Measurements from ENCODE around the gene MEGF9. TPM values are rescaled to one million over a fixed set of nuclear protein-coding genes. Genes with fewer than 3 reads are reported as not detected.

The MEGF9 gene
- total and polyA plus RNA-seq, 2 of the 13 experiments (the other 11 are each of a cell fraction or from before 2014, with no cell fraction given), result 3.1 to 3.3 TPM

- peak overlapping the region; percentile 79 to 89 (median 85); a peak in 5 of 6 replicates for H3K4me3 ChIP-seq (replicated peaks in 1 of 3; ENCODE audit: insufficient read depth in 1 of 3, low read depth in 2 of 3, low read length in 3 of 3)
- peaks cover 73% of the 10 kb centered on the region for H3K4me1 ChIP-seq (ENCODE audit: insufficient read depth, low read length)
- BruUV-seq (replicated peaks), result TSS peak; percentile 50
- in situ Hi-C loops (cut with HindIII; ENCODE audit: extremely low pct_ligation_motif_present, low pct_unique_long_range_greater_than_20kb), result loop anchor here (5.0 kb wide), 1 partner anchor 75 kb away; no protein-coding TSS in a partner anchor
- TF ChIP-seq CREM (IDR thresholded peaks at IDR 0.05), result no peak
- no peak for TF ChIP-seq CREM (CRISPR knock-in tag; IDR thresholded peaks at IDR 0.05)
- no peak for TF ChIP-seq ATF3 (CRISPR knock-in tag; IDR thresholded peaks at IDR 0.05)
- TF ChIP-seq MXD4 (CRISPR knock-in tag; IDR thresholded peaks at IDR 0.05), result no peak
- TF ChIP-seq EHMT2 (IDR thresholded peaks at IDR 0.05; ENCODE audit: borderline replicate concordance, low read depth, low read length), result peak; percentile 74; the same call in 1 of the 2 replicates
- TF ChIP-seq SOX6 (IDR thresholded peaks at IDR 0.05), result no peak
- TF ChIP-seq SOX6 (CRISPR knock-in tag; IDR thresholded peaks at IDR 0.05), result 0 out of 2 replicates have a peak, but pooled peaks have one; percentile 7
- TF ChIP-seq CREB1 (IDR thresholded peaks at IDR 0.05), result no peak
- TF ChIP-seq CREB1 (CRISPR knock-in tag; IDR thresholded peaks at IDR 0.05), result 0 out of 2 replicates have a peak, but pooled peaks have one; percentile 20
- TF ChIP-seq ZGPAT (CRISPR knock-in tag; IDR thresholded peaks at IDR 0.05), result 0 out of 2 replicates have a peak, but pooled peaks have one; percentile 2
- H3K9me3 ChIP-seq (ENCODE audit: low read length), result no peaks in the 10 kb centered on the region
- H3K36me3 ChIP-seq (replicated peaks in 1 of 2; ENCODE audit: control insufficient read depth in 1 of 2, insufficient read depth in 2 of 2, low read length in 2 of 2), result no peaks in the 10 kb centered on the region
- peak overlapping the region; percentile 64 for H3K27ac ChIP-seq (ENCODE audit: extremely low read length, insufficient read depth, low read length)
- DNase-seq (ENCODE audit: low spot score), result no peak
- no peak for ATAC-seq
- WGBS (ENCODE audit: low lambda C conversion rate), result 10% methylated on average over 4 of the region's 4 CpGs
- H3K9ac ChIP-seq (ENCODE audit: insufficient read depth, low read depth, low read length), result peak overlapping the region; percentile 72; the same call in 1 of the 2 replicates
- peak; percentile 53 for FAIRE-seq
- no peaks in the 10 kb centered on the region for H4K20me1 ChIP-seq (ENCODE audit: insufficient read depth, low read length)
- H2AFZ ChIP-seq (ENCODE audit: low read length), result peak overlapping the region; percentile 44
- peak overlapping the region; percentile 95 for H3K4me2 ChIP-seq (ENCODE audit: low read depth, low read length)
- no peaks in the 10 kb centered on the region for H3K27me3 ChIP-seq (ENCODE audit: control insufficient read depth in 1 of 2, insufficient read depth in 2 of 2, low read length in 2 of 2)
- intact Hi-C loops (cut with micrococcal nuclease; ENCODE audit: unreplicated experiment), result no loop called here
- ChIA-PET POLR2A (interaction anchor here (0.7 to 4.3 kb wide), 5 partner anchors 8 to 141 kb away, joined by 3 to 37 read pairs (median 4); partner anchors contain the start of gene FBXW2), CTCF (ENCODE audit: low intra/inter-chr PET ratio, low total read pairs) (no interaction called here)
- H3K79me2 ChIP-seq (ENCODE audit: insufficient read depth, low read length), result peaks cover 34% of the 10 kb centered on the region
Observed at GRCh38 chr9:120712539-120713031, 1.7 kb downstream of the MEGF9 start.
